ENCODE measurements around the gene MTRF1L. TPM values are rescaled to one million over a fixed set of nuclear protein-coding genes. Genes with fewer than 3 reads are reported as not detected.

The MTRF1L gene
- total and polyA plus RNA-seq, 2 of the 8 experiments (the other 6 are each of a cell fraction or from before 2014, with no cell fraction given), result 4.5 to 26.5 TPM

DNA sequence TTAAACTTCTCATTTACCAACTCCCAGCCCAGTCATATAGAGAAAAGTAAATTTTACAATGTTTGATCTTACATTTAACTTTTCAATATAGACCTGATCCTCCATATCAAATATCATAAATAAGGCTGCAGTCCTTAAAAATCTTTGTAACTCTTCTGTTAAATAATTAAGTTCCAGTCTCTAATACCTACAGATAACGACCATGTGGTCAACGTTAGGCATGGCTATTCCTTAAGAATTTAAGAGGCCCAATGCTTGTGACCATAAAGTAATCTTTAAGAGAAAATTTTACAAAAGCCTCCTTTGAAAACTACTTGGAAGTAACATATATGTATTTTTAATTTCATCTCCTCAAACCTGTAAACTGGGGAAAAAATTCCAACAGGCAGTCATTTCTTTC lies 21.3 kb downstream of the MTRF1L start:
- H3K18ac ChIP-seq (ENCODE audit: extremely low read depth, low read length), result no peak overlapping the region
- no peak overlapping the region for H2BK12ac ChIP-seq (ENCODE audit: low read depth, low read length)
- peak overlapping the region in 2 of 4 experiments; percentile 33 to 71; a peak in 2 of 7 replicates for H3K9ac ChIP-seq (replicated peaks in 1 of 4; ENCODE audit: extremely low read depth in 1 of 4, low read depth in 3 of 4, low read length in 3 of 4)
- FAIRE-seq (no peak), DNase-seq (ENCODE audit: low read depth in 1 of 2, low spot score in 2 of 2) (no peak)
- peaks cover 0 to 33% (median 7%) of the 10 kb centered on the region in 4 experiments; a peak in 5 of 8 replicates for H3K36me3 ChIP-seq (ENCODE audit: control insufficient read depth in 2 of 4, insufficient read depth in 4 of 4, low read length in 3 of 4)
- H2AFZ ChIP-seq (ENCODE audit: low read length), result no peak overlapping the region
- peaks cover 8 to 16% of the 10 kb centered on the region in 2 experiments for H4K20me1 ChIP-seq (replicated peaks in 1 of 2; ENCODE audit: control insufficient read depth in 1 of 2, insufficient read depth in 2 of 2, low read length in 2 of 2)
- peaks cover 5% of the 10 kb centered on the region for H3K23me2 ChIP-seq (ENCODE audit: low read depth, low read length)
- H3K14ac ChIP-seq (ENCODE audit: insufficient read length), result no peak overlapping the region
- H4K8ac ChIP-seq (ENCODE audit: extremely low read depth, insufficient read depth, low read length), result no peak overlapping the region
- H3K27me3 ChIP-seq (replicated peaks in 1 of 4; ENCODE audit: control insufficient read depth in 3 of 4, extremely low read depth in 1 of 4, insufficient read depth in 3 of 4, low read length in 3 of 4), result no peaks in the 10 kb centered on the region
- POLR2A ChIA-PET (ENCODE audit: partially characterized antibody), result interaction anchor here (1.4 kb wide), 1 partner anchor 15 kb away, joined by 3 read pairs; no protein-coding TSS in a partner anchor
- H4K5ac ChIP-seq (ENCODE audit: insufficient read length, low read depth, low read length), result peak overlapping the region; percentile 84
- H2BK15ac ChIP-seq (ENCODE audit: low read length), result no peak overlapping the region
- H2BK20ac ChIP-seq (ENCODE audit: low read length), result no peak overlapping the region
- H3K4ac ChIP-seq (replicated peaks; ENCODE audit: insufficient read length, low read depth, low read length), result no peak overlapping the region
- peak overlapping the region; percentile 80 to 97 (median 88) for H3K4me3 ChIP-seq (ENCODE audit: extremely low read depth in 1 of 4, insufficient read depth in 2 of 4, low read depth in 3 of 4, low read length in 4 of 4)
- H4K91ac ChIP-seq (replicated peaks; ENCODE audit: insufficient read length, low read length), result no peak overlapping the region
- no peak overlapping the region for H2BK120ac ChIP-seq (replicated peaks; ENCODE audit: low read depth, low read length)
- no peak overlapping the region for H3K56ac ChIP-seq (replicated peaks; ENCODE audit: insufficient read length, low read depth, low read length)
- H3K27ac ChIP-seq (ENCODE audit: low read depth, low read length), result no peak overlapping the region
- CTCF ChIA-PET (ENCODE audit: partially characterized antibody), result no interaction called here
- H2AK5ac ChIP-seq (ENCODE audit: low read depth, low read length), result no peak overlapping the region
- H3K4me1 ChIP-seq (replicated peaks in 1 of 4; ENCODE audit: control insufficient read depth in 3 of 4, insufficient read depth in 4 of 4, low read length in 3 of 4), result peaks cover 2 to 6% (median 4%) of the 10 kb centered on the region in 4 experiments; a peak in 3 of 7 replicates
- WGBS, 2 experiments (ENCODE audit: extremely low coverage in 1 of 2, insufficient coverage in 1 of 2, insufficient read length in 1 of 2, insufficient replicate concordance in 2 of 2, low coverage in 1 of 2, low lambda C conversion rate in 2 of 2, missing lambda C conversion rate in 1 of 2), result 3% methylated on average over 2 of the region's 2 CpGs; no CpG with 5 or more reads in 1 of the 2 experiments
- H2BK5ac ChIP-seq (ENCODE audit: low read depth, low read length), result no peak overlapping the region
- H3K9me3 ChIP-seq (ENCODE audit: insufficient read depth in 2 of 2, low read depth in 1 of 2, low read length in 1 of 2), result no peaks in the 10 kb centered on the region
- H3K4me2 ChIP-seq (ENCODE audit: insufficient read depth in 1 of 2, low read depth in 2 of 2, low read length in 2 of 2), result peak overlapping the region; percentile 62 to 66
- no peak overlapping the region for H3K23ac ChIP-seq (ENCODE audit: insufficient read length)
- TF ChIP-seq POLR2AphosphoS5 (IDR thresholded peaks at IDR 0.05; ENCODE audit: low read depth, low read length) (no peak), FOSL1 (IDR thresholded peaks at IDR 0.05; ENCODE audit: insufficient read depth, low read depth, low read length) (no peak), ASH2L (IDR thresholded peaks at IDR 0.05; ENCODE audit: low read length) (no peak), EGR1 (IDR thresholded peaks at IDR 0.05; ENCODE audit: borderline replicate concordance, low read depth, low read length) (no peak), CBX8 (IDR thresholded peaks at IDR 0.05; ENCODE audit: borderline replicate concordance, low read depth, low read length) (no peak), SUZ12 (IDR thresholded peaks at IDR 0.05; ENCODE audit: low read length) (no peak), HDAC6 (IDR thresholded peaks at IDR 0.05; ENCODE audit: low read depth, low read length) (no peak)
- TF ChIP-seq, protein P1, sequence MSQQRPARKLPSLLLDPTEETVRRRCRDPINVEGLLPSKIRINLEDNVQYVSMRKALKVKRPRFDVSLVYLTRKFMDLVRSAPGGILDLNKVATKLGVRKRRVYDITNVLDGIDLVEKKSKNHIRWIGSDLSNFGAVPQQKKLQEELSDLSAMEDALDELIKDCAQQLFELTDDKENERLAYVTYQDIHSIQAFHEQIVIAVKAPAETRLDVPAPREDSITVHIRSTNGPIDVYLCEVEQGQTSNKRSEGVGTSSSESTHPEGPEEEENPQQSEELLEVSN (IDR thresholded peaks at IDR 0.05), result no peak
- no peaks in the 10 kb centered on the region for H3K79me1 ChIP-seq (ENCODE audit: low read depth, low read length)
- peaks cover 59 to 91% of the 10 kb centered on the region in 2 experiments for H3K79me2 ChIP-seq (ENCODE audit: control insufficient read depth in 1 of 2, insufficient read depth in 2 of 2, low read length in 2 of 2)

Data from H1 (cell line).